ENCODE data around the gene PPM1H. TPM values are rescaled to one million over a fixed set of nuclear protein-coding genes. Genes with fewer than 3 reads are reported as not detected.

The PPM1H gene
- total RNA-seq, 1 experiment from 2014 or later: 12.0 TPM

DNA sequence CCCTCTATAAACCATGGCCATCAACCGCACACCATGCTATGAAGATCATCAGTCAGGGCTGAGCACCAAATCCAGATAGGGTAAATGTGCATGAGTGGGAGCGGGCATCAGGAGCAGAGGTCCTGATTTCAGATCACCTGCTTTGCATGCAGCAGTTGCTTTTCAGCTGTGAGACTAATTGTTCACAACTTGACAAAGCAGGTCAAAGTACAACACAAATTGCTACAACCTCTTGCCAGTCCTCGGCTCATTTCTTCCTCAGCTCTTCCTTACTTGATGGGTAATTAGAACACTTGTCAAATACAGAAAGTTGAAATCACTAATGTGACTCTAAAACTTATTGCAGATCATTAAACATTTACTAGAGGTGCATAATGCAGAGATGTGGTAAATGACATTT is 171.6 kb downstream of the PPM1H start:
- Histone ChIP-seq H3K4me3 (ENCODE audit: low read length) (no peak overlapping the region), H3K4me2 (ENCODE audit: low read length) (no peak overlapping the region), H3K36me3 (ENCODE audit: low read depth, low read length) (no peaks in the 10 kb centered on the region), H3K9me3 (ENCODE audit: low read length) (no peaks in the 10 kb centered on the region), H2AFZ (ENCODE audit: low read length) (no peak overlapping the region), H3K27me3 (ENCODE audit: low read length) (no peaks in the 10 kb centered on the region), H3K9me2 (replicated peaks; ENCODE audit: low read length) (no peaks in the 10 kb centered on the region), H3F3A (ENCODE audit: low read length, unreplicated experiment) (no peaks in the 10 kb centered on the region), H3K4me1 (ENCODE audit: insufficient read depth, low read length) (peaks cover 27% of the 10 kb centered on the region), H3K27ac (ENCODE audit: low read length) (no peak overlapping the region), H3K9ac (ENCODE audit: low read length) (no peak overlapping the region), H3K79me2 (ENCODE audit: low read length) (no peaks in the 10 kb centered on the region), H4K20me1 (ENCODE audit: low read length) (no peaks in the 10 kb centered on the region)
- BruUV-seq (replicated peaks): no TSS peak
- POLR2A ChIA-PET (ENCODE audit: unreplicated experiment): no interaction called here
- DNase-seq: no peak
- CTCF ChIA-PET: no interaction called here
- intact Hi-C loops (cut with micrococcal nuclease): no loop called here
- TF ChIP-seq, protein P1, sequence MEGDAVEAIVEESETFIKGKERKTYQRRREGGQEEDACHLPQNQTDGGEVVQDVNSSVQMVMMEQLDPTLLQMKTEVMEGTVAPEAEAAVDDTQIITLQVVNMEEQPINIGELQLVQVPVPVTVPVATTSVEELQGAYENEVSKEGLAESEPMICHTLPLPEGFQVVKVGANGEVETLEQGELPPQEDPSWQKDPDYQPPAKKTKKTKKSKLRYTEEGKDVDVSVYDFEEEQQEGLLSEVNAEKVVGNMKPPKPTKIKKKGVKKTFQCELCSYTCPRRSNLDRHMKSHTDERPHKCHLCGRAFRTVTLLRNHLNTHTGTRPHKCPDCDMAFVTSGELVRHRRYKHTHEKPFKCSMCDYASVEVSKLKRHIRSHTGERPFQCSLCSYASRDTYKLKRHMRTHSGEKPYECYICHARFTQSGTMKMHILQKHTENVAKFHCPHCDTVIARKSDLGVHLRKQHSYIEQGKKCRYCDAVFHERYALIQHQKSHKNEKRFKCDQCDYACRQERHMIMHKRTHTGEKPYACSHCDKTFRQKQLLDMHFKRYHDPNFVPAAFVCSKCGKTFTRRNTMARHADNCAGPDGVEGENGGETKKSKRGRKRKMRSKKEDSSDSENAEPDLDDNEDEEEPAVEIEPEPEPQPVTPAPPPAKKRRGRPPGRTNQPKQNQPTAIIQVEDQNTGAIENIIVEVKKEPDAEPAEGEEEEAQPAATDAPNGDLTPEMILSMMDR (conservative IDR thresholded peaks at IDR 0.05; ENCODE audit: low read depth, low read length): no peak
- TF ChIP-seq EZH2 (IDR thresholded peaks at IDR 0.05; ENCODE audit: low read length, unreplicated experiment) (no peak), EZH2phosphoT487 (IDR thresholded peaks at IDR 0.05; ENCODE audit: borderline replicate concordance, low read length) (no peak)
- ATAC-seq: no peak

DNA sequence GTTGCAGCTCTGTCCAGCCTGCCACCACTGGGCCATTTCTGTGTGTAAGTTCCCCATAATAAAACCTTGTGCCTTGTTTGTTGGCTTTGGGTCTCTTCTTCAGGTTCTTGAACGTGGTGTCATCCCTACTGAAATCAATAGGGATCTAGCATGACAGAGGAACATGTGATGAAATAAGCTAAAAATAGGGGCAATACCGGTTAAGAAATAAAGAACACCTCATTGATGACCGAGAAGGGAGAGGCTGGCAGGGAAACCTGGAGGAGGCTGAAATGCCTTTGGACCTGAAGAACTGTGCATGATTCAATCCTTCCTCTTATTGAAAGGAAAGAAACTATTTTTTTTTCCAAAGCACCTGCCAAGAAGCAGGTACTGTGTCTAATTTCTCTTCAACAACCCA is 172.3 kb downstream of the PPM1H start:
- Histone ChIP-seq H3K9me2 (replicated peaks; ENCODE audit: low read length) (no peaks in the 10 kb centered on the region), H3K27me3 (ENCODE audit: low read length) (no peaks in the 10 kb centered on the region), H3K36me3 (ENCODE audit: low read depth, low read length) (no peaks in the 10 kb centered on the region), H4K20me1 (ENCODE audit: low read length) (no peaks in the 10 kb centered on the region), H2AFZ (ENCODE audit: low read length) (no peak overlapping the region), H3K27ac (ENCODE audit: low read length) (no peak overlapping the region), H3F3A (ENCODE audit: low read length, unreplicated experiment) (no peaks in the 10 kb centered on the region), H3K4me2 (ENCODE audit: low read length) (no peak overlapping the region), H3K9me3 (ENCODE audit: low read length) (no peaks in the 10 kb centered on the region), H3K4me1 (ENCODE audit: insufficient read depth, low read length) (peaks cover 28% of the 10 kb centered on the region), H3K4me3 (ENCODE audit: low read length) (no peak overlapping the region), H3K9ac (ENCODE audit: low read length) (no peak overlapping the region), H3K79me2 (ENCODE audit: low read length) (no peaks in the 10 kb centered on the region)
- DNase-seq: no peak
- intact Hi-C loops (cut with micrococcal nuclease): no loop called here
- no peak for ATAC-seq
- no TSS peak for BruUV-seq (replicated peaks)
- CTCF ChIA-PET: no interaction called here
- POLR2A ChIA-PET (ENCODE audit: unreplicated experiment): no interaction called here
- no peak for TF ChIP-seq EZH2 (IDR thresholded peaks at IDR 0.05; ENCODE audit: low read length, unreplicated experiment)

DNA sequence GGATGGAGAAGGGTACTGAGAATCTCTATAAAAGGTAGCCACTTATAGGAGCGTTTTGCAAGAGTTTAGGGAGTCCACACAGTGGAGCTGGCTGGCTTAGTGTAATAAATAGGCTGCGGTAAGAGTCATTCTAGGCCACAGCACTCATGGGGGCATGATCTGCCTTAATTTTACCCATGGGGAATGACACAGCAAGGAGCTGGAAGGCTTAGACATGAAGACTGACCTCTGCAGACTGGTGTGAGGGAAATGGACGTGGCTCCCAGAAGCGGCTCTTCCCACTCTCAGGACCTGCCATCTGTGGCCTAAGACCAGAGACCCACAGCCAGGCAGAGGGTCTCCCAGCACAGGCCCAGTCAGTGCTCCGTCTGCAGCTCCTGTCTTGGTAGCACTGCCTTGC is 173.3 kb downstream of the PPM1H start:
- Histone ChIP-seq H3K4me2 (ENCODE audit: low read length) (no peak overlapping the region), H3K4me1 (ENCODE audit: insufficient read depth, low read length) (peaks cover 25% of the 10 kb centered on the region), H3K27me3 (ENCODE audit: low read length) (no peaks in the 10 kb centered on the region), H3K9me2 (replicated peaks; ENCODE audit: low read length) (no peaks in the 10 kb centered on the region), H3K4me3 (ENCODE audit: low read length) (no peak overlapping the region), H3K9ac (ENCODE audit: low read length) (no peak overlapping the region), H3K79me2 (ENCODE audit: low read length) (no peaks in the 10 kb centered on the region), H3K36me3 (ENCODE audit: low read depth, low read length) (no peaks in the 10 kb centered on the region), H3K27ac (ENCODE audit: low read length) (no peak overlapping the region), H4K20me1 (ENCODE audit: low read length) (no peaks in the 10 kb centered on the region), H3F3A (ENCODE audit: low read length, unreplicated experiment) (no peaks in the 10 kb centered on the region), H2AFZ (ENCODE audit: low read length) (no peak overlapping the region), H3K9me3 (ENCODE audit: low read length) (no peaks in the 10 kb centered on the region)
- POLR2A ChIA-PET (ENCODE audit: unreplicated experiment): no interaction called here
- no peak for DNase-seq
- CTCF ChIA-PET: no interaction called here
- ATAC-seq: no peak
- no TSS peak for BruUV-seq (replicated peaks)
- TF ChIP-seq EZH2phosphoT487 (IDR thresholded peaks at IDR 0.05; ENCODE audit: borderline replicate concordance, low read length): no peak
- TF ChIP-seq, protein P1 (conservative IDR thresholded peaks at IDR 0.05; ENCODE audit: low read depth, low read length): no peak
- intact Hi-C loops (cut with micrococcal nuclease): no loop called here
